Right atrium auricular region (tissue), 2 donors: ENCODE results near the gene PCBP3. TPM values are rescaled to one million over a fixed set of nuclear protein-coding genes. Genes with fewer than 3 reads are reported as not detected.
"Not testable (repeated sequence)": the region's sequence is repeated elsewhere in the genome, so short reads cannot be mapped to it uniquely, and the experiment has no call there.

Source experiments
- DNase-seq: peaks from one replicate; pipeline ENCODE4 v3.0.0-alpha.2; 2019; ENCODE audit warnings: low spot score
- H3K27ac ChIP-seq, 2 donors: fragments of 200-600 bp; sonication (generic); 1 replicate in 1 of 2; 2 replicates in 1 of 2; pipeline ENCODE4 v1.5.1; 2016 to 2019
- H3K27me3 ChIP-seq, 2 donors: fragments of 200-600 bp; sonication (generic); one replicate each; pipeline versions ENCODE4 v1.5.1 to v1.6.0; 2017 to 2019
- H3K36me3 ChIP-seq: fragments of 200-600 bp; sonication (generic); one replicate; pipeline ENCODE4 v1.5.1; 2016
- H3K4me1 ChIP-seq, 2 donors: fragments of 200-600 bp; sonication (generic); one replicate each; pipeline versions ENCODE4 v1.5.1 to v1.6.0; 2017 to 2019
- H3K4me3 ChIP-seq, 2 donors: fragments of 200-600 bp; sonication (generic); 1 replicate in 1 of 2; 2 replicates in 1 of 2; pipeline ENCODE4 v1.5.1; 2017 to 2019; ENCODE audit warnings: mild to moderate bottlenecking in 1 of 2, moderate library complexity in 1 of 2
- H3K9me3 ChIP-seq, 2 donors: fragments of 200-600 bp; sonication (generic); one replicate each; pipeline ENCODE4 v1.5.1; 2019
- total RNA-seq, 2 donors: library from RNA; depleted of rRNA; stranded (reverse); fragments of >200 nt; gene quantifications; one replicate each; pipeline ENCODE4 v1.1.0, GENCODE V29; 2016
- TF ChIP-seq, protein P1 (sequence below), 2 donors: fragments of 200-600 bp; sonication (generic); IDR thresholded peaks; one replicate each; pipeline ENCODE4 v1.5.1; 2019; ENCODE audit warnings: antibody characterized with exemption in 2 of 2

Gene PCBP3
- total RNA-seq, 2 donors from 2014 or later = 2.3 to 5.2 TPM

DNA sequence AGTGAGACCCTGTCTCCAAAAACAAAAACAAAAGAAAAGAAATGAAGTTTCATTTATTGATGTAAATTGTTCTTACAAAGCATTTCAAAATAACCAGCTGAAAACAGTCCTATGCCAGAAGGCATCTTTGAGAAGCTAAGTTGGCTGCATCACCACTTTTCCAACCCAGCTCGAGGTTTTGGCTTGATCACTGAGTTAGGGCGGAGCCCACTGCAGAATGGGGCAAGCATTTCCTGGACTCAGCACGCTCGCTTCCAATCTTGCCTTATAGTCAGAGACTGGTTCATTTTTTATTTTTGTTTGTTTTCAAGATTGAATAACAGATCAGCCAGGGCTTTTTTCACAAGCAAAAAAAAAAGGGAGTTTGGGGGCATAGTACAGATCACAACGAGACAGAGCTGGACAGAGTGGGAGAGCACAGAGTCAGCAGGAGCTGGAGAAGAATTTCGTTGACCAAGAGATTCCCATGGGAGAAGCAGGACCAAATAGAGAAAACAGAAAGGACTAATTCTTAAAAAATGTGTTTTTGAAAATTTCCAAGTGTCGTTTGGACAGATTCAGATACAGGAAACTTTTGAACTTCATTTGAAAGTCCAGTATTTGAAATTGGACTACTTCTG is 314.6 kb downstream of the PCBP3 start:
- TF ChIP-seq, protein P1, sequence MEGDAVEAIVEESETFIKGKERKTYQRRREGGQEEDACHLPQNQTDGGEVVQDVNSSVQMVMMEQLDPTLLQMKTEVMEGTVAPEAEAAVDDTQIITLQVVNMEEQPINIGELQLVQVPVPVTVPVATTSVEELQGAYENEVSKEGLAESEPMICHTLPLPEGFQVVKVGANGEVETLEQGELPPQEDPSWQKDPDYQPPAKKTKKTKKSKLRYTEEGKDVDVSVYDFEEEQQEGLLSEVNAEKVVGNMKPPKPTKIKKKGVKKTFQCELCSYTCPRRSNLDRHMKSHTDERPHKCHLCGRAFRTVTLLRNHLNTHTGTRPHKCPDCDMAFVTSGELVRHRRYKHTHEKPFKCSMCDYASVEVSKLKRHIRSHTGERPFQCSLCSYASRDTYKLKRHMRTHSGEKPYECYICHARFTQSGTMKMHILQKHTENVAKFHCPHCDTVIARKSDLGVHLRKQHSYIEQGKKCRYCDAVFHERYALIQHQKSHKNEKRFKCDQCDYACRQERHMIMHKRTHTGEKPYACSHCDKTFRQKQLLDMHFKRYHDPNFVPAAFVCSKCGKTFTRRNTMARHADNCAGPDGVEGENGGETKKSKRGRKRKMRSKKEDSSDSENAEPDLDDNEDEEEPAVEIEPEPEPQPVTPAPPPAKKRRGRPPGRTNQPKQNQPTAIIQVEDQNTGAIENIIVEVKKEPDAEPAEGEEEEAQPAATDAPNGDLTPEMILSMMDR (IDR thresholded peaks at IDR 0.05) = no peak
- H3K4me1 ChIP-seq = peaks cover 0 to 29% of the 10 kb centered on the region in 2 donors
- H3K4me3 ChIP-seq = peak overlapping the region in 1 of 2 donors; percentile 7
- no peaks in the 10 kb centered on the region for H3K27me3 ChIP-seq
- peak; percentile 87 for DNase-seq
- no peaks in the 10 kb centered on the region for H3K36me3 ChIP-seq
- peak overlapping the region; percentile 51 to 74 for H3K27ac ChIP-seq
- H3K9me3 ChIP-seq = no peaks in the 10 kb centered on the region

DNA sequence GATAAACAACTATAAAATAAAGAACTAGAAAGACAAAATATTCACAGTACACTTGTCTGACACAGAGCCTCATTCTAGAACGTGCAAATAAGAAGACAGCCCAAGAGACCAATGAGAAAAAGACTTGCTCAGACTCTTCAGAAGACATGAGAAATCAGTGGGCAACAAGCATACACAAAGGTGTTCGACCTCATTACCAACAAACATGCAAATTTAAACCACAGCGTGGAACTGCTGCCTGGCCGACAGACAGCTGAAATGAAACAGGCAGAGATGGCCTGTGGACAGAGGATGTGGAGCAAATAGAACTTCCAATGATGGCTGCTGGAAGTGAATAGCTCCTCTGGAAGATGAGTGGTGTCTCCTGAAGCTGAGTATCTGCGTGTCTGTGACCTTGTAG is 315.7 kb downstream of the PCBP3 start:
- Histone ChIP-seq H3K27ac (peak overlapping the region; percentile 51 to 74), H3K36me3 (no peaks in the 10 kb centered on the region), H3K4me3 (no peak overlapping the region), H3K27me3 (no peaks in the 10 kb centered on the region), H3K4me1 (peaks cover 0 to 18% of the 10 kb centered on the region in 2 donors), H3K9me3 (no peaks in the 10 kb centered on the region)
- TF ChIP-seq, protein P1 (IDR thresholded peaks at IDR 0.05) = no peak
- no peak for DNase-seq

DNA sequence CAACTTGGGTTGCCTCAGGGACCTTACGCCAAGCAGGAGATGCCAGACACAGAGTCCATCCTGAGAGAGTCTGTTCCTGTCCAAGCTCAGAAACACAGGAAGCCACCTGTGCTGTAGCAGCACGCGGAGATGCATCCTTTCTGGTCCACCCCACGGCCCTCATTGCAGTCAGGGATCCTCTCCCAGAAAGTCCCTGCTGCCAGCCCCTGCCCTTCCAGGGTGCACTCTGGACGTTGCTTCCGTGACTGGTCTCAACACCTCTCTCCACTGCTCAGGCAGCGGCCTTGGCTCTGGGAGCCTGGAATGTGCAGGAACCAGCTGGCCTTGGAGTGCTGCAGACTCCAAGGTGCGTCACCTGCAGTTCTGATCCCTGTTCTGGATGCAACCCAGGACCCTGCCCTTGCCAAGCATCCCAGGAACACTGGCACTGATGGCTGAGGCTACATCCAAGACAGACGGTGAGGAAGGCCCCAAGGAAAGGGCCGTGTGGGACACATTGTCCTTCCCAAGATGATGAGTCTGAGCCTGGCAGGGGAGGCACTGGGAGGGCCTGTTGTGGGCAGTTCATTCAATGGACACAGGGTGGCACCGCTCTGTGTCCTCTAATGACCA is 316.4 kb downstream of the PCBP3 start:
- Histone ChIP-seq H3K4me3 (no peak overlapping the region), H3K27me3 (no peaks in the 10 kb centered on the region), H3K9me3 (no peaks in the 10 kb centered on the region), H3K36me3 (no peaks in the 10 kb centered on the region), H3K27ac (peak overlapping the region in 1 of 2 donors; percentile 74), H3K4me1 (peaks cover 0 to 15% of the 10 kb centered on the region in 2 donors)
- TF ChIP-seq, protein P1 (IDR thresholded peaks at IDR 0.05) = no peak
- no peak for DNase-seq

DNA sequence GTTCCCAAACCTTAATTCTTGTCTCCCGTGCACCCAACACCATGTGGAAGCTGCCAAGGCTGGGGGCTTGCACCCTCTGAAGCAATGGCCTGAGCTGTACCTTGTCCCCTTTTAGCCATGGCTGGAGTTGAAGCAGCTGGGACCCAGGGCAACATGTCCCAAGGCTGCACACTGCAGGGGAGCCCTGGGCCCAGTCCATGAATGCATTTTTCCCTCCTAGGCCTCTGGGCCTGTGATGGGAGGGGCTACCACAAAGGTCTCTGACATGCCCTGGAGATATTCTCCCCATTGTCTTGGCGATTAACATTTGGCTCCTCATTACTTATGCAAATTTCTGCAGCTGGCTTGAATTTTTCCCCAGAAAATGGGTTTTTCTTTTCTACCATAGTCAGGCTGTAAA is 317.9 kb downstream of the PCBP3 start:
- H3K36me3 ChIP-seq = not testable (repeated sequence)

DNA sequence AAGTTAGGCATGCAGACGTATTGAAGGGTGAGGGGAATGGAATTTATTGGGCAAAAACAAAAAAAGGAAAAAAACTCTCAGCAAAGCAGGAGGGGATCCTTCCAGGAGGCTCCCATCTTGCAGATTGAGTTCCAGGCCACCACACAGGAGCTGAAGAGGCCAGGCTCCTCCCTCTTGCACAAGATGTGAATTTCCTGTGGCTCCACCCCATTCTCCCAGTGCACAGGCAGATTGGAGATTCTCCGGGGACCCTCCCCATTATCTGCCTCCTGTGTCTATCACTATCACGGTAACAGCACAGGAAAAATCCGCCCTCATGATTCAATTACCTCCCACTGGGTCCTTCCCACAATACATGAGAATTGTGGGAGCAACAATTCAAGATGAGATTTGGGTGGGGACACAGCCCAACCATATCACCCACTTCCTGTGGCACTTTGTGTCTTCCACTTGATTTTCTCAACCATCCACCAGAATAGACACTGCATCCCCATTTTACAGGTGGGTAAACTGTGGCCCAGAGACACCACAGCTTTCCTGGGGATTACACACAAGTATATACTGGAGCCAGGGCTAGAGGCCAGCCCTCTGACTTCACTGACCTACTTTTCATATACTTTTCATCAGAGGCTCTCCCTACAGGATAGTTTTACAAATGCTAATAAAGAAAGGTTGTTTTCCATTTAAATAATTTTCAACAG is 319.2 kb downstream of the PCBP3 start:
- H3K27ac ChIP-seq = peak overlapping the region in 1 of 2 donors; percentile 45
- H3K36me3 ChIP-seq = no peaks in the 10 kb centered on the region
- no peak for DNase-seq
- TF ChIP-seq, protein P1 (IDR thresholded peaks at IDR 0.05) = no peak
- H3K4me1 ChIP-seq = peaks cover 0 to 12% of the 10 kb centered on the region in 2 donors
- no peak overlapping the region for H3K4me3 ChIP-seq
- no peaks in the 10 kb centered on the region for H3K9me3 ChIP-seq
- H3K27me3 ChIP-seq = no peaks in the 10 kb centered on the region

More for the DNA sequence above, 317.9 kb downstream of the PCBP3 start:
- H3K4me1 ChIP-seq = peaks cover 0 to 15% of the 10 kb centered on the region in 2 donors
- not testable (repeated sequence) for H3K27me3 ChIP-seq, H3K9me3 ChIP-seq, H3K27ac ChIP-seq, H3K4me3 ChIP-seq, DNase-seq

DNA sequence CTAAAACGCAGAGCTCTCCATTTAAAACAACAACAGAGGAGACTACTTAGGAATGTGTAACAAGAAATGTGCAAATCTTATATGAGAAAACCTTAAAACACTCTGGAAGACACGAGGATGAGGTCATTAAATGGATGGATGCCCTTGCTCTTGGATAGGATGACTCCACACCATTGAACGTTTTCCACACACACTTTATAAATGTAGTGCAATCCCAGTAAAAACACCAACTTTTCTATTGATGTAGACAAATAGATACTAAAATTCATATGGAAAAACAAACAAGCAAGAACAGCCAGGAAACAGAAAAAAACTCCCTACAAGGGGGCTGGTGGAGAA is 319.7 kb downstream of the PCBP3 start:
- no peaks in the 10 kb centered on the region for H3K9me3 ChIP-seq

More for the DNA sequence above, 319.7 kb downstream of the PCBP3 start:
- TF ChIP-seq, protein P1 (IDR thresholded peaks at IDR 0.05) = no peak
- peak overlapping the region in 1 of 2 donors; percentile 45 for H3K27ac ChIP-seq
- DNase-seq = no peak
- H3K27me3 ChIP-seq = no peaks in the 10 kb centered on the region
- peaks cover 0 to 6% of the 10 kb centered on the region in 2 donors for H3K4me1 ChIP-seq
- H3K4me3 ChIP-seq = no peak overlapping the region
- H3K36me3 ChIP-seq = no peaks in the 10 kb centered on the region
